ENCODE data around the gene ELK1.
"Not testable (repeated sequence)": the region's sequence is repeated elsewhere in the genome, so short reads cannot be mapped to it uniquely, and the experiment has no call there.

ELK1 gene

DNA sequence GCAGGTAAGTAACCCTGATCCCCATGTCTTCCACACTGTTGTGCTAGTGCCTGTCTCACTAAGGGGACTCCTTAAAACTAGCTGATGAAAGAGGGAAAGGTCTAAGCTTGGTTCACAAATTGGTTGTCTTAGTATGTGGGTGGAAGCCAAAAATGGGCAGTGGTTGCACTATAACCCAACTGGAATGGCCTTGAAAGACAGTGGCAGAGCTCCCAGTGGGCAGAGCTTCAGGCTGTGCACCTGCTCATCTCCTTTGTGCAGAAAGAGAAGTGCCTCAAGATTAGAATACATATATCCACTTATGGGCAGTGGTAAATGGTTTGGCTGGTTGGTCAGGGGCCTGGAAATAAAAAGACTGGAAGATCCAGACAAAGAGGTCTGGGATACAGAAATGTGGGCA lies 37.9 kb downstream of the ELK1 start:
- no peak for DNase-seq (ENCODE audit: low read depth in 4 of 4, low spot score in 1 of 4)

DNA sequence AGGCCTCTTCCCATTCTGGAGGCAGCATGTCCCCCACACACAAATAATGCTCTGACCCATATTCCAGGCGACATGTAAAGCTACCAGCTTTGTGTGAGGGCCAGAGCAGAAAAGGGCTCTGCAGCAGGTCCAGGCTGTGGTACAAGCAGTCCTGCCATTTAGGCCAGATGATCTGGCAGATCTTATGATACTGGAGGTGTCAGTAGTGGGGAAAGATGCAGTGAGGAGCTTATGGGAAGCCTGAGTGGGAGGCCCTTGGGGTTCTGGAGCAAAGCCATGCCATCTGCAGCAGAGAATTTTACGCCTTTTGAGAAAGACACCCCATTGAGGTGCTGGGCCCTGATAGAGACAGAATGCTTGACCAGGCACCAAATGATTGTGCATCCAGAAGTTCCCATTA lies 38.4 kb downstream of the ELK1 start:
- DNase-seq (ENCODE audit: low read depth in 4 of 4, low spot score in 1 of 4), result no peak

DNA sequence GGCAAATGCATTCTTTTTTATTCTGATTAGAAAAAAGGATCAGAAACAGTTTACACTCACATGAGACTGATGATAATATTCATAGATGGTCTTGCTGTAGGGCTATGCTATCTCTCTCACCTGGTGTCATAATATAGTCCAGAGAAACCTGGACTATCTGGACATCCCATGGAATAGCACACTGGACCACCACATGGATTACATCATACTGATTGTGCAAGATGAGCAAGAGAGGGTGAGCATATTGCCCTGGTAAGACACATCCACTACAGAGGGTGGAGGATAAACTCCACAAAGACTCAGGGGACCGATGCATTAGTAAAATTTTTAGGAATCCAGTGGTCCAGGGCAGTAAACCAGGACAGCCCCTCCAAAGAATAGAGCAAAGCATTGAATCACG lies 38.9 kb downstream of the ELK1 start:
- no peak for DNase-seq (ENCODE audit: low read depth in 4 of 4, low spot score in 1 of 4)

DNA sequence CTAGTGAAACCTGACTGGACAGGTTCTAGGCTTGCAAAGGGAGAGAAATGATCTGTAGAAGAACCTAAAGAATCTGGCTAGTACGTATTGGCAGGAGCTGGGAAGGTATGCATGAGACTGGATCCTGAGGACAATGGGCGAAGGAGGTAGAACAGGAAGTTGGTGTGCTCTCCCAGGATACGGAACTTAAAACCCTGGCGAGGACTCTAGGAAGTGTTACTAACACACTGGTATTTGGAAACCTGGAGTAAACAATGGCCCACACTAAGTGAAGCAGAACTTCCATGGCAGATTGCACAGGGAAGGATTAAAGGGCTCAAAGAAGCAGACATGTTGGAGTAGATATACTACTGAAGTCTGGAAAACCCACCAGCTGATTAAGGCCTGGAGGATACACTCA lies 39.9 kb downstream of the ELK1 start:
- no peak for DNase-seq (ENCODE audit: low read depth in 4 of 4, low spot score in 1 of 4)

DNA sequence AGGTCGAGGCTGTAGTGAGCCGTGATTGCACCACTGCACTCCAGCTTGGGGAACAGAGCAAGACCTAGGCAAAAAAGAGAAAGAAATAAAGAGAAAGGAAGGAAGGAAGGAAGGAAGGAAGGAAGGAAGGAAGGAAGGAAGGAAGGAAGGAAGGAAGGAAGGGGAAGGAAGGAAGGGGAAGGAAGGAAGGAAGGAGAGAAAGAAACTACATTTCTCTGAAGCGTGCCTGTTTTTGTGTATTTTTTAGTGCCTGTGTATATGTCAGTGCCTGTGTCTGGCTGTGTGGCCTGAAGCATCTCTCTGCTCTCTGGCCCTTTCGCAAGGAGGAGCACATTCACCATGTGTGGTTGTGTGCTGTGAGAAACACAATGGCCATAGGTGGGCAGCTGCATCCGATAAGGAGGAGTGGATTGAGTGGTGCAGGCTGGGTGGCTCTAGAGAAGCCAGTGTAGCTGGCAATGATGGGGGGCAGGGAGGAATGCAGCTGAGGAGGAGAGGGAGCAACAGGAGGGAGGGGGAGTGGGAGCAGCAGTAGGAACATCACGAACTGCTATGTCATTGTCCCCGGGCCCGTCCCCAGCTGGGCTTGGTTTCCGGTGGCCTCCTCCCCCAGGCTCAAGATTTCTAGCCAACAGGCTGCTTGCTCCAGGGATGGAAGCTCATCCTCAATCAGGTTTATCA lies 42.1 kb downstream of the ELK1 start:
- no peak for DNase-seq (ENCODE audit: low read depth in 4 of 4, low spot score in 1 of 4)

DNA sequence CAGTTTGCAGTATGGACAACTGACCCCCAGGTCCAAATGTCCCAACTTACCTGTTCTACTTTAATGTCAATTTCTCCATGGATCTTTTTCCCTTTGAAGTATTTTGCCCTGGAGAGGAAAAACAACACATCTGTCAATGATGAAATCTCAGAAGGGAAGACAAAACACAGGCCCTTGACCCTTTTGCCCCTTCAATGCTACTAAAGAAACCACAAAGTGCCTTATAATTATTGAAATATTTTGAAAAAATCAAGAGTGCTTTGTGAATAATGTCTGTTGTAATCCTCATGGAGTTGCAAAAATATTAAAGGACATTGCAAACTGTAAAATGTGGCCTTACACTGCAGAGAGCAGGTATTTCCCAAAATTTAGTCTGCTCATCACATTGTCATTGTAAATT lies 43.3 kb downstream of the ELK1 start:
- no peak for DNase-seq (ENCODE audit: low read depth in 4 of 4, low spot score in 1 of 4)

DNA sequence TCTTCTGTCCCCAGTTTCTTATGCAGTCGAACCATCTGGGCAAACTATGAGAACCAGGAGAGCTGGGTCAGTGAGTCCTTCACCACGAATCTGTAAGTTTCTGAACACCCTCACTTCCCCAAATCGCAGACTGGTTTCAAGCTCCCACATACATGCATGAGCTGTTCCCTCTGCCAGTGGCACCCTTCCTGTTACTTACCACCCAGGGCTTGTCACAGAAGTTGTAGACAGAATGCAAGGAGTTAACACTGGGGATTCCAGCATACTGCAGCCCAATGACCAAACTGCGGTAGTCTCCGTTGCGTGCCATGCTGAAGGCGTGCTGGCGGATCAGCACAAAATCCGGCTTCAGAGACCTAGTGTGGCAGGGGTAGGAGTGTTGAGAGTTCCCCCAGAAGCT lies 45.3 kb downstream of the ELK1 start:
- DNase-seq (ENCODE audit: low read depth in 4 of 4, low spot score in 1 of 4), result no peak

DNA sequence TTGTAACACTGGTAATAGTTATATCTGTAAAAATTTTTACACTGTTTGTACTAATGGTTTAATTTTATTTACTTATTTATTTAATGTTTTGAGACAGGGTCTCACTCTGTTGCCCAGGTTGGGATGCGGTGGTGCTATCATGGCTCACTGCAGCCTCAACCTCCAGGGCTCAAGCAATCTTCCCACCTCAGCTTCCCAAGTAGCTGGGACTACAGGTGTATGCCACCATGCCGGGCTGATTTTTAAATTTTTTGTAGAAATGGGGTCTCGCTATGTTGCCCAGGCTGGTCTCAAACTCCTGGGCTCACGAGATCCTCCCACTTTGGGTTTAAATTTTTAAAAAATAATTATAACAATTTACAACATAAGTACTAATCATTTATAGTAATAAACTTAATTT lies 47.2 kb downstream of the ELK1 start:
- DNase-seq (ENCODE audit: low read depth in 4 of 4, low spot score in 1 of 4), result not testable (repeated sequence)

DNA sequence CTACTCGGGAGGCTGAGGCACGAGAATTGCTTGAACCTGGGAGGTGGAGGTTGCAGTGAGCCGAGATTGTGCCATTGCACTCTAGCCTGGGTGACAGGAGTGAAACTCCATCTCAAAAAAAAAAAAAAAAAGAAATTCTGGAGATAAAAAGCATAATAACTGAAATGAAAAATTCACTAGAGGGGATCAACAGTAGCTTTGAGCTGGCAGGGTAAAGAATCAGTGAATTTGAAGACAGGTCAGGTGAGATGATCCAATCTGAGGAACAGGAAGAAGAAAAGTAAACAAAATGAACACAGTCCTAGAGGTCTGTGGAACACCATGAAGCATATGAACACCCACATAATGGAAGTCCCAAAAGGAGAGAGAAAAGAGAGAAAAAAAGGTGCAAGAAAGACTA lies 53.1 kb downstream of the ELK1 start:
- no peak for DNase-seq (ENCODE audit: low read depth in 4 of 4, low spot score in 1 of 4)

DNA sequence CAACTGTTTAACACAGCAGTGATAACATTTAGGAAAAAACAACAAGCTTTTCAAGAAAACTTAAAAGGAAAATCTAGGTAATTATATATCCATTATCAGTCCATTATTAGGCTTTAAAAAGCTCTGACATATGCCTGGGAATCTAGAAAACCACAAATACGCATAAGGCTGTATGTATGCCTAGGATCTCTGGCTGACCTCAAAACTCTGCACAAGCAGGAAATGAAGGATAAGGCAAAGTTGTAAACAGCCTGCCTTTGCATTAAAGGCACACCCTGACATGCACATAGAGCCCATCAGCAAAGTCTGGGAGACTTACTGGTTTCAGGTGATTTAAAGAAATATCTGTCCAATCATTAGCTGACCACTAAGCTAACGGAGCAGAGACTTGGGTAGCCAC lies 54.1 kb downstream of the ELK1 start:
- DNase-seq (ENCODE audit: low read depth in 4 of 4, low spot score in 1 of 4), result no peak

DNA sequence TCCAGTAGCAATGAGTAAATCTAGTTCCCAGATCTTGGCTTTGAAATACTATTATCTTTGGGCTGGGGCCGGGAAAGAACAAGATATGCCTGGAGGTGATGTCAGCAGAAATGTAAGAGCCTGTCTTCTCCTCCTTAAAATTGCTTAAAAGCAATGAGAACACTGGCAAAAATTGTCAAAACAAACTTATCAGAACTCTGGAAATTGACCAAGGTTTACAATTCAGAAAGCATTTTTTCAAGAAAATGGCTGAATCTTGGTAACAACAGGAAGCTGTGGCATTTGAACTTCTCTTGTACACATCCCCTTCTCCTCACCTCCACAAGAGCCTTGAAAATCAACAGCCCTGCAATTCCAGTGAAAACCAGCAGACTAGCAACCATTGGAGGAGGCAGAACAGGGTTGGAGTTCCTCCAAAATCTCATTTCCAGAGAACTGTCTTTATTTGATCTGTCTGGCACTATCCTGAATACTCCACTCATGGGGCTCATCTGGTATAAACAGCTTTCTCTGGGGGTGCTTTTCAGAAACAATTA lies 54.6 kb downstream of the ELK1 start:
- no peak for DNase-seq (ENCODE audit: low read depth in 4 of 4, low spot score in 1 of 4)

DNA sequence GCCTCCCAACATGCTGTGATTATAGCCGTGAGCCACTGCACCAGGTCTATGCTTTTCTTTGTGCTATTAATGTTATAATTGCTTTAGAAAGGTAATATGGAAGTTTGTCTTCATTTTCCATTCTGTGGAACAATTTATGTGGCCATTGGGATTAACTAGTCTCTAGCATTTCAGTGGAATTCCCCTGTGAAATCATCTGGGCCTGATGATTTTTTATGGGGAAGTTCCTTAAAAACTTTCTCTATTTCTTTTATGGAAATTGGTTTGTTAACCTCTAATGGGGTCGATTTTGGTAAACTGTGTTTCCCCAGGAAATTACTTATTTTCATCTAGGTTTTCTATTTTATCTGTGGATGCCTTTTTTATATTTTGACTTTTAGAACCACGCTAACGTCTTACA lies 56.8 kb downstream of the ELK1 start:
- no peak for DNase-seq (ENCODE audit: low read depth in 4 of 4, low spot score in 1 of 4)

DNA sequence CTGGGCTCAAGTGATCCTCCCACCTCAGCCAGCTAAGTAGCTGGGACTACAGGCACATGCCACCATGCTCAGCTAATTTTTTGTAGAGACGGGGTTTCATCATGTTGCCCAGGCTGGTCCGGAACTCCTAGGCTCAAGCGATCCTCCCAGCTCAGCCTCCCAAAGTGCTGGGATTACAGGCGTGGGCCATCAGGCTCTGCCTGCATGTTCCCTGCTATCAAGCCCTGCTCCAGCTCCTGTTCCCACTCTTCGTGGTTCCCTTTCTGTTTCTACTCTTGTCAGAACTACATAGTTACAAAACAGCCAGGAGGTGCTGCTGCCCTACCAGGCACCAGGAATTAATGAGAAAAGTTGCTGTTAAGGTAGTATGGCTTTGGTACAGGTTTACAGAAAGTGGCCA lies 59.4 kb downstream of the ELK1 start:
- no peak for DNase-seq (ENCODE audit: low read depth in 4 of 4, low spot score in 1 of 4)

DNA sequence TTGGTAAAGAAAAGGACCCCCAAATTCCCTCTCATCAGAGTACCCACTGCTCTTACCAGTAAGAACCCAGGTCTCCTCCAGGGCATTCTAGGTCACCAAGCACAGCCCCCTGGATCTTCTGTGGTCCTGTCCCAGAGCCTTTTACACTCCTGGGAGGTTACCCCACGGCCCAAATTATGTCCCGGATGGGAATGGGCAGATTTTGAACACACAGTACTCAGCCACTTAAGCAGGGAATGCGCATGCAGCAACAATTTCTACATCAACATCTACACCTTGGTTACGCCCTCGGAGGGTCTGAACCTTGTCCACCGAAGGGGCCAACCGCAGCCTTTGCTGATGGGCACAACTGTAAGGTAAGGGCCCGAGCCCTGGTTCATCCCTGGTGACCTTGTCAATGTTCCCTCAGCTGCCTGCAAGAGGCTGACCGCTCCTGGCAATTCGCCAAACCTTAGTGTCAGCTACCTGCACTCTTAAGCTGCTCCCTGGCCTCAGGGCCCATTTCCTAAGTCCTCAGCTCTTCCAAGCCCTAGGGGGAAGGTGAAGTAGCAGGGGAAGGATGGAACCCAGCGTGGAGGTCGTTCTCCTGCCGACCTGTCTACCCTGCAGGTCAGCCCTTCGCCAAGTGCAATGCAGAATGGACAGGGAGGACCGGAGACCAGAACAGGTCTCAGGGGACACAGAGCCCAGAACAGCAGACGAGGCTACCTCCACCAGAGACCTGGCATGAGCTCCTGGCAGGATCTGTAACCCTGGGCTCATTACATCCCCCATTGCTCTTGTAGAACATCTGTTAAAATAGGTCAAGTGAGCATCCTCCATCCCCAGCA lies 62.2 kb downstream of the ELK1 start:
- DNase-seq (ENCODE audit: low read depth in 4 of 4, low spot score in 1 of 4), result no peak

DNA sequence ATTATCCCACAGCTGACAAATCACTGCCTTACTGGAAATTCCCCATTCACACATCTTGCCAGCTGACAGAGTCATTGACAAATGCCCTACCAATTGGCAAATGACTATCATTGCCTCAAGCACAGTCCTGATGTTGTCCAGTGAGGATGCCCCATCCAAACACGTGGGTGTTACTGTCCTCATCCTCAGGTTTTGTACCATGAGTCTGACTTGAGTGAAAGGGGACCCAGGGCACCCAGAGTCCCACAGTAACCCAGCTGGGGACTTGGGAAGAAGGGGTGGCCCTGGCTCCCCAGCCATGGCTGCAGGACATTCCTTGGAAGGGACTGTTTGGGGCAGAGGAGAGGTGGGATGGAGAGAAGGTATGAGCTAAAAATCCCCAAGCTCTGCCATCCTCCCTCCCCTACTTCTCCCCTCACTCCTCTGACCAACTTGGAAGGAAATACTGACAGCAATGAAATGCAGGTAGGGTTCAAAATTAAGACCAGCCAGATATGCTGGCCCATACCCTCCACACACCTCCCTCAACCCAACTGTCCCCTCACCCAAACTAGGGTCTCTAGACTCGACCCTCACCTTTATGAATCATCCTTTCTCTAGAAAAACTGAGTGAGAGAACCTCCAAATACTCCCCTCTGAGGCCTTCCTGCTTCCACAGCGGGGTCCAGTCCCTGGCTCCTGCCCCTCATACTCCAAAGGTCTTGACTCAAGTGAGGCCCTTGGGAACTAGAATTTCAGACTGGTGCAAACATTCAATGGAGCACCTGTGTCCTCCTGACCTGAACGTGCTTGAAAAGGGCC lies 63.1 kb downstream of the ELK1 start:
- no peak for DNase-seq (ENCODE audit: low read depth in 4 of 4, low spot score in 1 of 4)

DNA sequence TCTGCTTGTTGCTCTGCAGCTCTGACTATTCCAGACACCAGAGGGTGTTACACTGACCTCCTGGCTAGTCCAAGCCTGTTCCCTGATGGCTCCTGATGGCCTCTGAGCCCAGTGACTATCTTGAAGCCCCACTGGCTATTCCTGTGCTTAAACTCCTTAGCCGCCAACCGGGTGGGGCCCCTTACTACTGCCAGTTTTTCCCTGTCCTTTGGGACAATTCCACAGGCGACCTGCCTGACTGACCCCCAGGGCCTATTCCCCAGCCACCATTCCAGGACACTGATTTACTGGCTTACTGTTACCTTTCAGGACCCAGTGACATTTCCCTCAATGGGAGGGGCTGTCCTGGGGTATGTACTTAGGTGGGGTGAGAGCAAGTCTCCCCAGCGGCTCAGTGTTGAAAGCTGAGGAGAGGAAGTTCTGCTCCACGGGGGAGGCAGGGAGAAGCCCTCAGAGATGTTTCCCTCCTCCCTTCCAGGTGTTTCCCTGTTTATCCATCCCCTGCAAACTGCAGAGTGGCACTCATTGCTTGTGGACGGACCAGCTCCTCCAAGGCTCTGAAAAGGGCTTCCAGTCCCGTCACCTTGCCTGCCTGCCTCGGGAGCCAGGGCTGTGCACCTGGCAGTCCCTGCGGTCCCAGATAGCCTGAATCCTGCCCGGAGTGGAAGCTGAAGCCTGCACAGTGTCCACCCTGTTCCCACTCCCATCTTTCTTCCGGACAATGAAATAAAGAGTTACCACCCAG lies 64.1 kb downstream of the ELK1 start:
- DNase-seq (ENCODE audit: low read depth in 4 of 4, low spot score in 1 of 4), result no peak

Data from stimulated activated CD4-positive, alpha-beta T cell treated with anti-CD3 and anti-CD28 coated beads, Interleukin-1b, Interleukin-23, amount 100 ng/mL, for 24 hours (primary cell).